Neural cell (in vitro differentiated cells): Measurements from ENCODE around the gene INPP5F.

Experiments
- EZH2 ChIP-seq: fragments of 200-600, 300-800 bp; shearing (Covaris generic), sonication (generic); IDR thresholded peaks from 2 replicates; pipeline ENCODE4 v1.6.1; 2014; ENCODE audit warnings: antibody characterized with exemption, low read length, borderline replicate concordance, mild to moderate bottlenecking; ENCODE audit not compliant: insufficient read depth, poor library complexity, severe bottlenecking
- TF ChIP-seq, protein P1 (sequence below): IDR thresholded peaks from 2 replicates; pipeline ENCODE4 v1.6.1; 2012; ENCODE audit warnings: borderline replicate concordance
- TF ChIP-seq, protein P2 (sequence below): fragments of 450-650 bp; IDR thresholded peaks from 2 replicates; pipeline ENCODE4 v1.5.1; 2014; ENCODE audit warnings: antibody characterized with exemption, mild to moderate bottlenecking, moderate library complexity; ENCODE audit not compliant: poor library complexity, severe bottlenecking

DNA sequence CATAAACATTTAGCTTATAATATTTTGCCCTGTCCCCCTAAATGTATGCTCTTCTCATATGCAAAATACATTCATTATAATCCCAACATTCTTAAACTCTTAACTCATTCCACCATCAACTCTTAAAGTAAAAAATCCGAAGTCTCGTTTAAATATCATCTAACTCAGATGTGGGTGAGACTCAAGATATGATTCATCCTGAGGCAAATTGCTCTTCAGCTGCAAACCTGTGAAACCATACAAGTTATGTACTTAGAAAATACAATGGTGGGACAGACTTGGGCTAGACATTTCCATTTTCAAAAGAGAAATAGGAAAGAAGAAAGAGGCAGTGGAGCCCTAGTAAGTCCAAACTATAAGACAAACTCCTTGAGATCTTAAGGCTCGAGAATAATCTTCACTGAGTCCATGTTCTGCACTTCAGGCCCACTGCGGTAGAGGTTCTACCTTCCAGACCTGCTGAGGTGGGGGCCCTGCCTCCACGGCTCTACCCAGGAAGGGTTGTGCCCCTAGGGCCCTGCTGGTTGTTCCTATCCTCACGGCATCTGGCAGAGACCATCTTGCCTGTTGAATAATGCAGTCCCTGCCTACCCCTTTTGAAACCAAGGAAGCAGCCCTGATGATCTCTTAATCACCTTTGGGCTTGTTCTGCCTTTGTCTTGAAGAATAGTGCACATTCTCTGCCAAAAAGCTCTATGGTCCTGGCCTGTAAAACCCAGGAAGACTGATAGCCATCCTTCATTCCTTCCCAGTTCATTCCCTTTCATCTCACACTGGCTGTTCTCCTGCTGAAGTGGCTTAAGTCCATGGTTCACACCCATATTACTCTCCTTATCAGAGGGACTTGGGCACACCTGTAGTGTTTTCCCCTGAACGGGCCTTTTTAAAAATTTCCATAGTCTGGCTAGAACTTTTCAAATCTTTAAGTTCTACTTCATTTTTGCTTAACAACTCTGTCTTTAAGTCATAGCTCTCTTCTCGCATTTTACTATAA lies 37.3 kb downstream of the INPP5F start:
- TF ChIP-seq, protein P1, sequence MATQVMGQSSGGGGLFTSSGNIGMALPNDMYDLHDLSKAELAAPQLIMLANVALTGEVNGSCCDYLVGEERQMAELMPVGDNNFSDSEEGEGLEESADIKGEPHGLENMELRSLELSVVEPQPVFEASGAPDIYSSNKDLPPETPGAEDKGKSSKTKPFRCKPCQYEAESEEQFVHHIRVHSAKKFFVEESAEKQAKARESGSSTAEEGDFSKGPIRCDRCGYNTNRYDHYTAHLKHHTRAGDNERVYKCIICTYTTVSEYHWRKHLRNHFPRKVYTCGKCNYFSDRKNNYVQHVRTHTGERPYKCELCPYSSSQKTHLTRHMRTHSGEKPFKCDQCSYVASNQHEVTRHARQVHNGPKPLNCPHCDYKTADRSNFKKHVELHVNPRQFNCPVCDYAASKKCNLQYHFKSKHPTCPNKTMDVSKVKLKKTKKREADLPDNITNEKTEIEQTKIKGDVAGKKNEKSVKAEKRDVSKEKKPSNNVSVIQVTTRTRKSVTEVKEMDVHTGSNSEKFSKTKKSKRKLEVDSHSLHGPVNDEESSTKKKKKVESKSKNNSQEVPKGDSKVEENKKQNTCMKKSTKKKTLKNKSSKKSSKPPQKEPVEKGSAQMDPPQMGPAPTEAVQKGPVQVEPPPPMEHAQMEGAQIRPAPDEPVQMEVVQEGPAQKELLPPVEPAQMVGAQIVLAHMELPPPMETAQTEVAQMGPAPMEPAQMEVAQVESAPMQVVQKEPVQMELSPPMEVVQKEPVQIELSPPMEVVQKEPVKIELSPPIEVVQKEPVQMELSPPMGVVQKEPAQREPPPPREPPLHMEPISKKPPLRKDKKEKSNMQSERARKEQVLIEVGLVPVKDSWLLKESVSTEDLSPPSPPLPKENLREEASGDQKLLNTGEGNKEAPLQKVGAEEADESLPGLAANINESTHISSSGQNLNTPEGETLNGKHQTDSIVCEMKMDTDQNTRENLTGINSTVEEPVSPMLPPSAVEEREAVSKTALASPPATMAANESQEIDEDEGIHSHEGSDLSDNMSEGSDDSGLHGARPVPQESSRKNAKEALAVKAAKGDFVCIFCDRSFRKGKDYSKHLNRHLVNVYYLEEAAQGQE, result no peak
- TF ChIP-seq, protein P2, sequence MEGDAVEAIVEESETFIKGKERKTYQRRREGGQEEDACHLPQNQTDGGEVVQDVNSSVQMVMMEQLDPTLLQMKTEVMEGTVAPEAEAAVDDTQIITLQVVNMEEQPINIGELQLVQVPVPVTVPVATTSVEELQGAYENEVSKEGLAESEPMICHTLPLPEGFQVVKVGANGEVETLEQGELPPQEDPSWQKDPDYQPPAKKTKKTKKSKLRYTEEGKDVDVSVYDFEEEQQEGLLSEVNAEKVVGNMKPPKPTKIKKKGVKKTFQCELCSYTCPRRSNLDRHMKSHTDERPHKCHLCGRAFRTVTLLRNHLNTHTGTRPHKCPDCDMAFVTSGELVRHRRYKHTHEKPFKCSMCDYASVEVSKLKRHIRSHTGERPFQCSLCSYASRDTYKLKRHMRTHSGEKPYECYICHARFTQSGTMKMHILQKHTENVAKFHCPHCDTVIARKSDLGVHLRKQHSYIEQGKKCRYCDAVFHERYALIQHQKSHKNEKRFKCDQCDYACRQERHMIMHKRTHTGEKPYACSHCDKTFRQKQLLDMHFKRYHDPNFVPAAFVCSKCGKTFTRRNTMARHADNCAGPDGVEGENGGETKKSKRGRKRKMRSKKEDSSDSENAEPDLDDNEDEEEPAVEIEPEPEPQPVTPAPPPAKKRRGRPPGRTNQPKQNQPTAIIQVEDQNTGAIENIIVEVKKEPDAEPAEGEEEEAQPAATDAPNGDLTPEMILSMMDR, result no peak
- TF ChIP-seq EZH2, result no peak
